Hepatocyte (in vitro differentiated cells): ENCODE measurements around the gene ZFR2.

Source experiments
- CTCF ChIP-seq: fragments of 200-600 bp; sonication (generic); IDR thresholded peaks from 2 replicates; pipeline ENCODE4 v1.5.1; 2016; ENCODE audit warnings: antibody characterized with exemption, mild to moderate bottlenecking; ENCODE audit not compliant: poor library complexity
- EZH2 ChIP-seq: fragments of 200-600 bp; sonication (generic); IDR thresholded peaks from 2 replicates; pipeline ENCODE4 v1.6.1; 2016; ENCODE audit warnings: antibody characterized with exemption, mild to moderate bottlenecking, borderline replicate concordance
- EZH2phosphoT487 ChIP-seq: fragments of 200-600 bp; sonication (generic); IDR thresholded peaks from one replicate; pipeline ENCODE4 v1.6.1; 2018; ENCODE audit warnings: antibody characterized with exemption, mild to moderate bottlenecking, low read depth, moderate library complexity; ENCODE audit not compliant: unreplicated experiment, severe bottlenecking

- TF ChIP-seq CTCF = no peak
- no peak for TF ChIP-seq EZH2phosphoT487
- TF ChIP-seq EZH2 = no peak
These were observed 61.7 kb downstream of the ZFR2 start for GRCh38 chr19:3807131-3807480.
